HepG2 (cell line): ENCODE data around the gene ZNF134. TPM values are rescaled to one million over a fixed set of nuclear protein-coding genes. Genes with fewer than 3 reads are reported as not detected.

Experiments
- HDAC1 ChIP-seq: sonication (generic); formaldehyde crosslinking; IDR thresholded peaks from 2 replicates; pipeline ENCODE4 v1.5.1; 2020; ENCODE audit warnings: mild to moderate bottlenecking, missing genetic modification reagents
- HNRNPLL ChIP-seq: fragments of 200-400 bp; formaldehyde crosslinking; IDR thresholded peaks from 2 replicates; pipeline ENCODE4 v1.6.1; 2017; ENCODE audit warnings: mild to moderate bottlenecking, low read depth, low read length; ENCODE audit not compliant: poor library complexity, severe bottlenecking
- IRF2 ChIP-seq: IDR thresholded peaks from 2 replicates; pipeline ENCODE4 v1.6.1; 2018; ENCODE audit warnings: missing genetic modification reagents, missing compliant biosample characterization
- KLF9 ChIP-seq: IDR thresholded peaks from 2 replicates; pipeline ENCODE4 v1.6.1; 2016; ENCODE audit warnings: low read depth
- MAZ ChIP-seq, 2 experiments: sonication (generic) in 1 of 2; formaldehyde crosslinking in 1 of 2; IDR thresholded peaks; 2 replicates each; pipeline versions ENCODE4 v1.5.0 to v1.6.1; 2012 to 2020; ENCODE audit warnings: low read depth in 2 of 2, mild to moderate bottlenecking in 2 of 2, borderline replicate concordance in 1 of 2, improper control_type of control experiment in 1 of 2, low read length in 1 of 2, missing genetic modification reagents in 1 of 2, moderate library complexity in 1 of 2
- PBX2 ChIP-seq: IDR thresholded peaks from 2 replicates; pipeline ENCODE4 v1.6.1; 2016; ENCODE audit warnings: control low read depth
- POLR2G ChIP-seq: fragments of 200-400 bp; formaldehyde crosslinking; IDR thresholded peaks from 2 replicates; pipeline ENCODE4 v1.6.1; 2018; ENCODE audit warnings: mild to moderate bottlenecking, low read depth, low read length, moderate library complexity
- SMARCE1 ChIP-seq: fragments of 450-650 bp; IDR thresholded peaks from 2 replicates; pipeline ENCODE4 v1.6.1; 2017; ENCODE audit warnings: borderline replicate concordance
- SOX5 ChIP-seq: IDR thresholded peaks from 2 replicates; pipeline ENCODE4 v1.6.1; 2016; ENCODE audit warnings: borderline replicate concordance
- TARDBP ChIP-seq: sonication (generic); formaldehyde crosslinking; IDR thresholded peaks from 2 replicates; pipeline ENCODE4 v1.8.0; 2022; ENCODE audit warnings: mild to moderate bottlenecking, missing genetic modification reagents
- ZNF331 ChIP-seq: sonication (generic); formaldehyde crosslinking; IDR thresholded peaks from 2 replicates; pipeline ENCODE4 v1.4.0; 2020; ENCODE audit warnings: missing genetic modification reagents
- ZNF564 ChIP-seq: sonication (generic); formaldehyde crosslinking; IDR thresholded peaks from 2 replicates; pipeline ENCODE4 v1.8.1; 2023; ENCODE audit warnings: mild to moderate bottlenecking, missing genetic modification reagents
- ZNF7 ChIP-seq: IDR thresholded peaks from 2 replicates; pipeline ENCODE4 v1.6.1; 2016; ENCODE audit warnings: missing biosample characterization, missing genetic modification reagents
- ZSCAN9 ChIP-seq: IDR thresholded peaks from 2 replicates; pipeline ENCODE4 v1.6.1; 2016; ENCODE audit warnings: borderline replicate concordance
- polyA plus RNA-seq, 8 experiments: library from polyadenylated mRNA; depleted of rRNA in 3 of 8; stranded (reverse) in 7 of 8; unstranded in 1 of 8; fragments of >200 nt; fragmentation: Illumina TruSeq in 4 of 8; extraction: Trizol in 4 of 8; gene quantifications; 2 replicates each; pipeline versions ENCODE4 v1.2.1 to v1.2.3, GENCODE V29; 2011 to 2016; ENCODE audit warnings: low read depth in 4 of 8, missing spikeins in 1 of 8, mixed read lengths in 1 of 8; ENCODE audit not compliant: insufficient read depth in 1 of 8
- total RNA-seq, 5 experiments: library from RNA; depleted of rRNA; stranded (reverse); fragments of >200 nt; fragmentation: Illumina TruSeq; extraction: Trizol; gene quantifications; 2 replicates each; pipeline ENCODE4 v1.2.3, GENCODE V29; 2016; ENCODE audit warnings: low read depth in 1 of 5
- TF ChIP-seq, protein P1 (sequence below): sonication (generic); formaldehyde crosslinking; IDR thresholded peaks from 2 replicates; pipeline ENCODE4 v1.4.0; 2020; ENCODE audit warnings: missing genetic modification reagents
- TF ChIP-seq, protein P2 (sequence below): sonication (generic); formaldehyde crosslinking; IDR thresholded peaks from 2 replicates; pipeline ENCODE4 v1.4.0; 2020; ENCODE audit warnings: mild to moderate bottlenecking, missing genetic modification reagents
- TF ChIP-seq, protein P3 (sequence below): IDR thresholded peaks from 2 replicates; pipeline ENCODE4 v1.6.1; 2018; ENCODE audit warnings: missing genetic modification reagents
- TF ChIP-seq, protein P4 (sequence below): sonication (generic); formaldehyde crosslinking; IDR thresholded peaks from 2 replicates; pipeline ENCODE4 v1.5.1; 2020; ENCODE audit warnings: mild to moderate bottlenecking, moderate library complexity, missing genetic modification reagents

Gene ZNF134
- total and polyA plus RNA-seq, 2 of the 13 experiments (the other 11 are each of a cell fraction or from before 2014, with no cell fraction given), result 6.8 to 17.1 TPM

DNA sequence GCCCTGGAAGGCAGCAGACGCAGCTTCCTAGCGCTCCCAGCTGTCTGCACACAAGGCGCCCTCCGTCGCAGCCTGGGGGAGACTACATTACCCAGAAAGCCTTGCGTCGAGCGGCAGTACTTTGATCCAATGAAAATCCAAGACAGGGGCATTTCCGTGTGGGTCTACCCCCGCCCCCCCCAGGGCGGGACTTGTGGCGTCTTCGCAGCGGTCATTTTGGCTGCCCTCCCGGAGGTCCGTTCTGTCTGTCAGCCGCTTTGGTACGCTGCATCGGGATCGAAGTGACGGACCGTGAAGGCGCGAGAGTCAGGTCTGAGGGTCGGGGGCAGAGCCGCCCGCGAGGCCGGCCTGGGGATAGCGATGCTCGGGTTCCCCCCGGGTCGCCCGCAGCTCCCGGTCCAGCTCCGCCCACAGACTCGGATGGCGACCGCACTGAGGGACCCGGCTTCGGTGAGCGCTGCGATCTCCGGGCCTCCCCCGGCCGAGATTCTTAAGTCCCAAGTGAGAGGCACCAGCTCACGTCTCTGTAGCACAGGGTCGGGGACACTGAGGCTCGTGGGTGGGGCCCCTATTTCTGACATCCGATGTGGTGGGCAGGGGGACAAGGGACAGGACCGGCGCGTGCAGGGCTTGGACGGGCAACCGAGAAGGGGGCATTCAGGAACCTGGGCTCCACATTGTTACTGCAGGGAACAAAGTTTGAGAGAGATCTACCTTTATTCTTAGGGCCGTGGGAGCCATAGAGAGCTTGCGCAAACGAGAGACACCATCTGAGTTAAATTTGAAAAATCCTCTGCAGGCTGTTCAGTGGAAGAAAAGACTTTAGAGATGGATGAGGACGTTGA is 19.2 kb downstream of the ZNF134 start, which contains the start of gene ZNF211 (continued):
- TF ChIP-seq POLR2G (peak; percentile 72), ZSCAN9 (CRISPR knock-in tag) (peak; percentile 88), SOX5 (peak; percentile 23; the same call in 1 of the 2 replicates), TARDBP (CRISPR knock-in tag) (peak; percentile 65; the same call in 1 of the 2 replicates), PBX2 (CRISPR knock-in tag) (peak; percentile 96), IRF2 (CRISPR knock-in tag) (peak; percentile 92), KLF9 (0 out of 2 replicates have a peak, but pooled peaks have one; percentile 36), HNRNPLL (peak; percentile 68), ZNF331 (CRISPR knock-in tag) (peak; percentile 41; the same call in 1 of the 2 replicates), SMARCE1 (no peak), ZNF7 (CRISPR knock-in tag) (no peak), HDAC1 (CRISPR knock-in tag) (peak; percentile 86), MAZ (IDR thresholded peaks at IDR 0.05; ENCODE audit: borderline replicate concordance, low read depth, low read length) (peak; percentile 84; the same call in 1 of the 2 replicates), MAZ (CRISPR knock-in tag; IDR thresholded peaks at IDR 0.05; ENCODE audit: low read depth) (peak; percentile 27; the same call in 1 of the 2 replicates), ZNF564 (CRISPR knock-in tag) (peak; percentile 44; the same call in 1 of the 2 replicates)
- TF ChIP-seq, protein P1, sequence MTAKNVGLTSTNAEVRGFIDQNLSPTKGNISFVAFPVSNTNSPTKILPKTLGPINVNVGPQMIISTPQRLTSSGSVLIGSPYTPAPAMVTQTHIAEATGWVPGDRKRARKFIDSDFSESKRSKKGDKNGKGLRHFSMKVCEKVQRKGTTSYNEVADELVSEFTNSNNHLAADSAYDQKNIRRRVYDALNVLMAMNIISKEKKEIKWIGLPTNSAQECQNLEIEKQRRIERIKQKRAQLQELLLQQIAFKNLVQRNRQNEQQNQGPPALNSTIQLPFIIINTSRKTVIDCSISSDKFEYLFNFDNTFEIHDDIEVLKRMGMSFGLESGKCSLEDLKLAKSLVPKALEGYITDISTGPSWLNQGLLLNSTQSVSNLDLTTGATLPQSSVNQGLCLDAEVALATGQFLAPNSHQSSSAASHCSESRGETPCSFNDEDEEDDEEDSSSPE (CRISPR knock-in tag), result peak; percentile 62; the same call in 1 of the 2 replicates
- TF ChIP-seq, protein P2, sequence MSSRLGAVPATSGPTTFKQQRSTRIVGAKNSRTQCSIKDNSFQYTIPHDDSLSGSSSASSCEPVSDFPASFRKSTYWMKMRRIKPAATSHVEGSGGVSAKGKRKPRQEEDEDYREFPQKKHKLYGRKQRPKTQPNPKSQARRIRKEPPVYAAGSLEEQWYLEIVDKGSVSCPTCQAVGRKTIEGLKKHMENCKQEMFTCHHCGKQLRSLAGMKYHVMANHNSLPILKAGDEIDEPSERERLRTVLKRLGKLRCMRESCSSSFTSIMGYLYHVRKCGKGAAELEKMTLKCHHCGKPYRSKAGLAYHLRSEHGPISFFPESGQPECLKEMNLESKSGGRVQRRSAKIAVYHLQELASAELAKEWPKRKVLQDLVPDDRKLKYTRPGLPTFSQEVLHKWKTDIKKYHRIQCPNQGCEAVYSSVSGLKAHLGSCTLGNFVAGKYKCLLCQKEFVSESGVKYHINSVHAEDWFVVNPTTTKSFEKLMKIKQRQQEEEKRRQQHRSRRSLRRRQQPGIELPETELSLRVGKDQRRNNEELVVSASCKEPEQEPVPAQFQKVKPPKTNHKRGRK, result no peak
- TF ChIP-seq, protein P3, sequence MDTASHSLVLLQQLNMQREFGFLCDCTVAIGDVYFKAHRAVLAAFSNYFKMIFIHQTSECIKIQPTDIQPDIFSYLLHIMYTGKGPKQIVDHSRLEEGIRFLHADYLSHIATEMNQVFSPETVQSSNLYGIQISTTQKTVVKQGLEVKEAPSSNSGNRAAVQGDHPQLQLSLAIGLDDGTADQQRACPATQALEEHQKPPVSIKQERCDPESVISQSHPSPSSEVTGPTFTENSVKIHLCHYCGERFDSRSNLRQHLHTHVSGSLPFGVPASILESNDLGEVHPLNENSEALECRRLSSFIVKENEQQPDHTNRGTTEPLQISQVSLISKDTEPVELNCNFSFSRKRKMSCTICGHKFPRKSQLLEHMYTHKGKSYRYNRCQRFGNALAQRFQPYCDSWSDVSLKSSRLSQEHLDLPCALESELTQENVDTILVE (CRISPR knock-in tag), result 0 out of 2 replicates have a peak, but pooled peaks have one; percentile 41
- TF ChIP-seq, protein P4, sequence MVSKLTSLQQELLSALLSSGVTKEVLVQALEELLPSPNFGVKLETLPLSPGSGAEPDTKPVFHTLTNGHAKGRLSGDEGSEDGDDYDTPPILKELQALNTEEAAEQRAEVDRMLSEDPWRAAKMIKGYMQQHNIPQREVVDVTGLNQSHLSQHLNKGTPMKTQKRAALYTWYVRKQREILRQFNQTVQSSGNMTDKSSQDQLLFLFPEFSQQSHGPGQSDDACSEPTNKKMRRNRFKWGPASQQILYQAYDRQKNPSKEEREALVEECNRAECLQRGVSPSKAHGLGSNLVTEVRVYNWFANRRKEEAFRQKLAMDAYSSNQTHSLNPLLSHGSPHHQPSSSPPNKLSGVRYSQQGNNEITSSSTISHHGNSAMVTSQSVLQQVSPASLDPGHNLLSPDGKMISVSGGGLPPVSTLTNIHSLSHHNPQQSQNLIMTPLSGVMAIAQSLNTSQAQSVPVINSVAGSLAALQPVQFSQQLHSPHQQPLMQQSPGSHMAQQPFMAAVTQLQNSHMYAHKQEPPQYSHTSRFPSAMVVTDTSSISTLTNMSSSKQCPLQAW, result peak; percentile 81; the same call in 1 of the 2 replicates
